Measurements from ENCODE around the gene LMBRD1.
"Not testable (repeated sequence)": the region's sequence is repeated elsewhere in the genome, so short reads cannot be mapped to it uniquely, and the experiment has no call there.

The LMBRD1 gene

GRCh38 chr6:69801225-69801624 lies 4.4 kb upstream of the LMBRD1 start:
- DNase-seq (ENCODE audit: low read depth): no peak
- no peak overlapping the region for H3K4me3 ChIP-seq (ENCODE audit: low read depth, low read length)
- no peak for TF ChIP-seq CTCF (IDR thresholded peaks at IDR 0.05; ENCODE audit: insufficient read depth, low read depth, low read length, missing control alignments)

GRCh38 chr6:69798796-69799195 lies 2.0 kb upstream of the LMBRD1 start:
- not testable (repeated sequence) for DNase-seq (ENCODE audit: low read depth); H3K4me3 ChIP-seq (ENCODE audit: low read depth, low read length)

DNA sequence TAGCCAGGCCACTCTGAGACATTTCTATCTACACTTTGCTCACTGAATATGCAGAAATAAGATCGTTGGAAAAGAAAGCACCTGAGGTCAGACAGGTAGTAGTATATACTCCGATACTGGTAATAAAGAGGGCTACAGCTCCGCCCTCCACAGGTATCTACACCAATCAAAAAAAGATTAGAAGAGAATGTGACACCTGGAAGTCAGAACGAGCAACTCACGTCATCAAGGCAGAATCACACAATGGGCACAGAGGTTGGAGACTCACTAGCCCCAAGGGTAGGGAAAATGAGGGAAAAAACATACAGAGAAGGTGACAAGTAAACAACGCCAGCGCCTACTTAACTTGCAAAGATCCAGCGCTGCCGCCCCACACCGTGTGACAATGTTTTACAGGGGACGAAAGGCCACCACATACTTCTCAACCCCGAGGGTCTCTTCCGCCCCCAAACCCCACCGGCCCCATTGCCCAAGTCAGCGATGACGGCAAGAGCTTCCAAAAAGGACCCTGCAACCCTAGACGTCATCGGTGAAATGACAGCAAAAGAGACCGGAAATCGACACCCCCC lies 653 bp downstream of the LMBRD1 start:
- H3K4me3 ChIP-seq (ENCODE audit: low read depth, low read length): peak overlapping the region; percentile 100
- peak; percentile 68 for DNase-seq (ENCODE audit: low read depth)
- TF ChIP-seq CTCF (IDR thresholded peaks at IDR 0.05; ENCODE audit: insufficient read depth, low read depth, low read length, missing control alignments): no peak

DNA sequence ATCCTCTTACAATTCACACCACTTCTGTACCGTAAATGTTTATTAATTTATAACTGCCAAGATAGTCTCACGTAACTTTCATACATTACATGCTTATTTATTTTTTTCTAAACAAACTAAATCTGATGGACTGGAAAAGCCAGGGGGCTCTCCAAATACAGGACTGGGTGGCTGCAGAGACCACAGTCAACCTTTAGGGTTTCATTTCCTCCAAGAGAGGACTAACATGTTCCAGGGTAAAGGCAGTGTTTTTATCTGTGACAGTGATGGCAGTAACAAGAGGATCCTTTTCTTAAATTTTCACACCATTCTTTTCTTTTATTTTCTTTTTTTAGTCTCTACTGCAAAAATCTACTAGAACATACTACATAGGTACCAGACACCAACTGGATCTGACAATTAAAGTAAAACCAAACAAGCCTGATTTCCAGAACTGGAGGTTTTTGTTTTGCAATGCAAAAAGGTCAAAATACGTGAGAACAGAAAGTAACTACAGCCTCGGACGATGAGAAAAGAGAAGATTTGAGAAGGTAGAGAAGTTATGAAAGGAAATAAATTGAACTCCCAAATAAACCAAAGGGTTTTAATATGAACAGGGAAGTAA lies 1.2 kb downstream of the LMBRD1 start:
- peak; percentile 68 for DNase-seq (ENCODE audit: low read depth)
- H3K4me3 ChIP-seq (ENCODE audit: low read depth, low read length): peak overlapping the region; percentile 100
- TF ChIP-seq CTCF (IDR thresholded peaks at IDR 0.05; ENCODE audit: insufficient read depth, low read depth, low read length, missing control alignments): peak; percentile 10

- TF ChIP-seq CTCF (IDR thresholded peaks at IDR 0.05; ENCODE audit: insufficient read depth, low read depth, low read length, missing control alignments): no peak
- H3K4me3 ChIP-seq (ENCODE audit: low read depth, low read length): no peak overlapping the region
- DNase-seq (ENCODE audit: low read depth): no peak
Observed at GRCh38 chr6:69792292-69792691, 4.5 kb downstream of the LMBRD1 start.

GRCh38 chr6:69791065-69791471 lies 5.7 kb downstream of the LMBRD1 start:
- no peak for TF ChIP-seq CTCF (IDR thresholded peaks at IDR 0.05; ENCODE audit: insufficient read depth, low read depth, low read length, missing control alignments)
- H3K4me3 ChIP-seq (ENCODE audit: low read depth, low read length): no peak overlapping the region
- DNase-seq (ENCODE audit: low read depth): peak; percentile 18

DNA sequence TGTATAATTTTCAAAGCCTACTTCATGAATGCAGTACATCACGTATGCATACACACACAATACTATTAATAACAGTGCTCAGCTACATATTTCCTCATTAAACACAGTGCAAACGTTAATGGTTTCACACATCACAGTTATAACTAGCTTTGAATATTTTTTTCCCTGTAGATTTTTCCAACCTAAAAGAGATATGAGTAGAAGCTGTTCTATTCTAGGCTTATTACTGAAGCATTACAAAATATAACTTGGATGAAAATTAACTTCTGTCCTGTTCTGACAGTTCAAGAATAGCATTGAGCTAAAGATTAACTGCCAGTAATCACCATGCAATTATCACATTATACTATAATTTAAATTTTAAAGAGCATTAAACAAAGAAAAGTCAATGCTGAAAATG lies 6.2 kb downstream of the LMBRD1 start:
- TF ChIP-seq CTCF (IDR thresholded peaks at IDR 0.05; ENCODE audit: insufficient read depth, low read depth, low read length, missing control alignments): no peak
- DNase-seq (ENCODE audit: low read depth): no peak
- H3K4me3 ChIP-seq (ENCODE audit: low read depth, low read length): no peak overlapping the region
